H1 (cell line): ENCODE data around the gene SVOPL. TPM values are rescaled to one million over a fixed set of nuclear protein-coding genes. Genes with fewer than 3 reads are reported as not detected.

Experiments
- CTCF ChIA-PET: fragments of 300-600 bp; sonication (Branson Sonifier 250); formaldehyde crosslinking; loops from one replicate; lab custom pipeline; 2021; ENCODE audit not compliant: partially characterized antibody; lab: Charles Lee
- POLR2A ChIA-PET: fragments of 300-600 bp; sonication (Branson Sonifier 250); formaldehyde crosslinking; loops from one replicate; lab custom pipeline; 2021; ENCODE audit warnings: inconsistent platforms; ENCODE audit not compliant: partially characterized antibody; lab: Charles Lee
- DNase-seq, 2 experiments: peaks; one replicate each; pipeline versions ENCODE4 v3.0.0 to v3.0.0-alpha.2; 2010 to 2022; ENCODE audit warnings: low spot score in 2 of 2, low read depth in 1 of 2, mixed read lengths in 1 of 2
- FAIRE-seq: peaks from 2 replicates; lab custom pipeline; 2011; peaks lifted over from hg19 to GRCh38; lab: Jason Lieb, UNC
- H2AFZ ChIP-seq: 2 replicates; pipeline ENCODE4 v1.8.1; 2012; ENCODE audit warnings: low read length, inconsistent platforms
- H2AK5ac ChIP-seq: 2 replicates; pipeline ENCODE4 v1.6.1; 2013; ENCODE audit warnings: low read depth, low read length
- H2BK120ac ChIP-seq: replicated peaks from 2 replicates; pipeline ENCODE3; 2013; ENCODE audit warnings: low read depth, low read length, inconsistent platforms
- H2BK12ac ChIP-seq: 2 replicates; pipeline ENCODE4 v1.6.1; 2013; ENCODE audit warnings: low read depth, low read length
- H2BK15ac ChIP-seq: 2 replicates; pipeline ENCODE4 v1.6.1; 2013; ENCODE audit warnings: low read length
- H2BK20ac ChIP-seq: 2 replicates; pipeline ENCODE4 v1.6.1; 2013; ENCODE audit warnings: low read length
- H2BK5ac ChIP-seq: 2 replicates; pipeline ENCODE4 v1.6.1; 2013; ENCODE audit warnings: low read depth, low read length
- H3K14ac ChIP-seq: 2 replicates; pipeline ENCODE4 v1.6.1; 2013; ENCODE audit warnings: inconsistent platforms; ENCODE audit not compliant: insufficient read length
- H3K18ac ChIP-seq: 2 replicates; pipeline ENCODE4 v1.6.1; 2013; ENCODE audit warnings: low read length; ENCODE audit errors: extremely low read depth
- H3K23ac ChIP-seq: 2 replicates; pipeline ENCODE4 v1.6.1; 2013; ENCODE audit warnings: inconsistent platforms; ENCODE audit not compliant: insufficient read length
- H3K23me2 ChIP-seq: 2 replicates; pipeline ENCODE4 v1.6.1; 2013; ENCODE audit warnings: low read depth, low read length
- H3K27ac ChIP-seq: 2 replicates; pipeline ENCODE4 v1.6.1; 2011; ENCODE audit warnings: low read depth, low read length, inconsistent platforms
- H3K27me3 ChIP-seq, 4 experiments: replicated peaks in 1 of 4; 1 replicate in 1 of 4; 2 replicates in 3 of 4; pipeline versions ENCODE4 v1.6.1 to v1.8.1; 2011 to 2013; ENCODE audit warnings: low read length in 3 of 4, mild to moderate bottlenecking in 3 of 4, inconsistent platforms in 2 of 4, mixed read lengths in 2 of 4, moderate library complexity in 1 of 4; ENCODE audit not compliant: control insufficient read depth in 3 of 4, insufficient read depth in 3 of 4; ENCODE audit errors: extremely low read depth in 1 of 4
- H3K36me3 ChIP-seq, 4 experiments: 2 replicates each; pipeline versions ENCODE4 v1.6.1 to v1.8.1; 2011 to 2013; ENCODE audit warnings: mild to moderate bottlenecking in 4 of 4, low read length in 3 of 4, moderate library complexity in 2 of 4, control low read depth in 1 of 4, inconsistent platforms in 1 of 4; ENCODE audit not compliant: insufficient read depth in 4 of 4, control insufficient read depth in 2 of 4
- H3K4ac ChIP-seq: replicated peaks from 2 replicates; pipeline ENCODE3; 2013; ENCODE audit warnings: low read length, low read depth, mixed read lengths, inconsistent platforms; ENCODE audit not compliant: insufficient read length
- H3K4me1 ChIP-seq, 4 experiments: replicated peaks in 1 of 4; 1 replicate in 1 of 4; 2 replicates in 3 of 4; pipeline versions ENCODE4 v1.6.1 to v1.8.1; 2011 to 2013; ENCODE audit warnings: low read length in 3 of 4, inconsistent platforms in 2 of 4, mixed read lengths in 1 of 4; ENCODE audit not compliant: insufficient read depth in 4 of 4, control insufficient read depth in 3 of 4
- H3K4me2 ChIP-seq, 2 experiments: 2 replicates each; pipeline versions ENCODE4 v1.6.1 to v1.8.1; 2011 to 2013; ENCODE audit warnings: low read depth in 2 of 2, low read length in 2 of 2, control low read depth in 1 of 2, inconsistent platforms in 1 of 2, mild to moderate bottlenecking in 1 of 2; ENCODE audit not compliant: insufficient read depth in 1 of 2
- H3K4me3 ChIP-seq, 4 experiments: fragments of 200-600, 300-600 bp in 1 of 4; sonication (generic), shearing (Covaris generic), sonication (Bioruptor Twin) in 1 of 4; 2 replicates each; pipeline versions ENCODE4 v1.5.1 to v1.8.1; 2011 to 2016; ENCODE audit warnings: low read length in 4 of 4, low read depth in 3 of 4, control low read depth in 2 of 4, inconsistent platforms in 2 of 4, mild to moderate bottlenecking in 2 of 4, mixed read lengths in 1 of 4, moderate library complexity in 1 of 4; ENCODE audit not compliant: insufficient read depth in 2 of 4; ENCODE audit errors: extremely low read depth in 1 of 4
- H3K56ac ChIP-seq: replicated peaks from 2 replicates; pipeline ENCODE3; 2013; ENCODE audit warnings: low read depth, mild to moderate bottlenecking, mixed read lengths, low read length, inconsistent platforms; ENCODE audit not compliant: insufficient read length
- H3K79me1 ChIP-seq: 2 replicates; pipeline ENCODE4 v1.6.1; 2013; ENCODE audit warnings: low read depth, low read length, control low read depth
- H3K79me2 ChIP-seq, 2 experiments: 2 replicates each; pipeline versions ENCODE4 v1.6.1 to v1.8.1; 2012 to 2013; ENCODE audit warnings: low read length in 2 of 2, mild to moderate bottlenecking in 2 of 2, inconsistent platforms in 1 of 2; ENCODE audit not compliant: insufficient read depth in 2 of 2, control insufficient read depth in 1 of 2
- H3K9ac ChIP-seq, 4 experiments: replicated peaks in 1 of 4; 1 replicate in 1 of 4; 2 replicates in 3 of 4; pipeline versions ENCODE4 v1.6.1 to v1.8.1; 2011 to 2013; ENCODE audit warnings: low read depth in 3 of 4, low read length in 3 of 4, control low read depth in 2 of 4, mild to moderate bottlenecking in 2 of 4, moderate library complexity in 2 of 4, inconsistent platforms in 1 of 4; ENCODE audit errors: extremely low read depth in 1 of 4
- H3K9me3 ChIP-seq, 2 experiments: 2 replicates each; pipeline versions ENCODE4 v1.6.1 to v1.8.1; 2012 to 2013; ENCODE audit warnings: mild to moderate bottlenecking in 2 of 2, moderate library complexity in 2 of 2, control low read depth in 1 of 2, inconsistent platforms in 1 of 2, low read depth in 1 of 2, low read length in 1 of 2, mixed read lengths in 1 of 2; ENCODE audit not compliant: insufficient read depth in 2 of 2
- H4K20me1 ChIP-seq, 2 experiments: replicated peaks in 1 of 2; 2 replicates each; pipeline versions ENCODE3 to v1.8.1; 2011 to 2013; ENCODE audit warnings: inconsistent platforms in 2 of 2, low read length in 2 of 2, mild to moderate bottlenecking in 1 of 2; ENCODE audit not compliant: insufficient read depth in 2 of 2, control insufficient read depth in 1 of 2
- H4K5ac ChIP-seq: 2 replicates; pipeline ENCODE4 v1.6.1; 2013; ENCODE audit warnings: low read length, low read depth, mixed read lengths, inconsistent platforms; ENCODE audit not compliant: insufficient read length
- H4K8ac ChIP-seq: 2 replicates; pipeline ENCODE4 v1.8.0; 2013; ENCODE audit warnings: mild to moderate bottlenecking, moderate library complexity, low read length, inconsistent platforms; ENCODE audit not compliant: insufficient read depth; ENCODE audit errors: extremely low read depth
- H4K91ac ChIP-seq: replicated peaks from 2 replicates; pipeline ENCODE3; 2013; ENCODE audit warnings: low read length, mixed read lengths, inconsistent platforms; ENCODE audit not compliant: insufficient read length
- RXRA ChIP-seq: IDR thresholded peaks from 2 replicates; pipeline ENCODE4 v1.6.1; 2011; ENCODE audit warnings: low read depth, mild to moderate bottlenecking, low read length, moderate library complexity; ENCODE audit not compliant: insufficient read depth
- SP4 ChIP-seq: IDR thresholded peaks from 2 replicates; pipeline ENCODE4 v1.6.1; 2012; ENCODE audit warnings: low read length, inconsistent platforms
- WGBS, 2 experiments: shearing (Covaris generic) in 1 of 2; methylation state at CpG; one replicate each; pipeline versions ENCODE4 v1.1.6 to v1.1.7; 2013 to 2015; ENCODE audit warnings: low lambda C conversion rate in 2 of 2, mixed read lengths in 2 of 2, inconsistent platforms in 1 of 2, low coverage in 1 of 2, missing lambda C conversion rate in 1 of 2; ENCODE audit not compliant: insufficient replicate concordance in 2 of 2, insufficient coverage in 1 of 2, insufficient read length in 1 of 2; ENCODE audit errors: extremely low coverage in 1 of 2, missing lambda C conversion rate in 1 of 2; 5-methylcytosine and 5-hydroxymethylcytosine counted together
- polyA plus RNA-seq, 7 experiments: library from polyadenylated mRNA; depleted of rRNA in 3 of 7; stranded (reverse) in 5 of 7; unstranded in 2 of 7; fragments of >200 nt in 5 of 7; fragments of 200-250 nt in 2 of 7; gene quantifications; 1 replicate in 5 of 7; 2 replicates in 1 of 7; 4 replicates in 1 of 7; pipeline versions ENCODE4 v1.2.1 to v1.2.3, GENCODE V29; 2011 to 2013; ENCODE audit warnings: missing spikeins in 2 of 7, mixed read lengths in 2 of 7
- total RNA-seq: library from RNA; stranded (reverse); fragmentation: NEBNext Ultra II Directional; extraction: Animal tissue kit (Norgen Biotek cat#: 25700); gene quantifications from 2 replicates; pipeline ENCODE4 v1.2.1, GENCODE V29; 2021

Gene SVOPL
- total and polyA plus RNA-seq, 2 of the 8 experiments (the other 6 are each of a cell fraction or from before 2014, with no cell fraction given) = 1.1 to 1.4 TPM

DNA sequence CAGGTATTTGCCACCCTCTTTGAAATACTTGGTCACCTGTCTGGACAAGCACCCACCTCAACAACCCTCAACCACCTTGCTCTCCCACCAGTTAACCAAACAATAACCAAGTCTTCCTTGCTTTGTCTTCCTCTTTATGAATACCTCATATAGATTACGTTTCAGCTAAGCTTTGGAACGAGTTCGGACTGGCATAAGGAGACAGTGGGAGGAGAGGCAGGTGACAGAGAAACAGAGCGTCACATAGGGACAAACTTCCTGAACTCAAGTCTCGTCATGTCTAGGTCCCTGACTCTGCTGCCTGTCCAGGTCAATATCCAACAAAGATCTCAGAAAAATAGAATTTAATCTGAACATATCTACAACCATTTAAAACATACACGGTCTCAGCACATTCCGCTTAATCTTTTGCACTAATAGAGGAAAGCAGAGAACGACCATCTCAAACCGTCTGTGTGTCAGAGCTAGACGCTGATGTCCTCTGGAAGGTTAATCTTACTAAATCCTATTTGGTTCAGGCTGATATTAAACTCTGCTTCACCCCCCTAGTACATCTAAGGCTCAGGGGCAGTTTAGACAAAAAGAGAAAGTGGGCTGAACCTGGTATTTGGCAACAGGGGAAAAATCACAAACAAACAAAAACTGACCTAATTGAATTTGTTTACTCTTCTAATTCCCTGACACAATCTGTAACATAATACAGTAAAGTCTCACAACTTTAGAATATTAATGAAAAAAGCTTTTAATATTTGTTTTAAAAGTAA, 26.4 kb upstream of the SVOPL start:
- H3K18ac ChIP-seq = no peak overlapping the region
- H4K5ac ChIP-seq = no peak overlapping the region
- H2AK5ac ChIP-seq = no peak overlapping the region
- FAIRE-seq (no peak), DNase-seq (no peak)
- POLR2A ChIA-PET = no interaction called here
- no peaks in the 10 kb centered on the region for H3K9me3 ChIP-seq
- no peak overlapping the region for H3K27ac ChIP-seq
- H3K4me3 ChIP-seq = no peak overlapping the region
- no peak overlapping the region for H4K91ac ChIP-seq
- no peak overlapping the region for H3K4ac ChIP-seq
- CTCF ChIA-PET = interaction anchor here (0.7 to 1.3 kb wide), 7 partner anchors 15 to 885 kb away, joined by 3 to 4 read pairs (median 3); partner anchors contain the start of gene CREB3L2
- no peak overlapping the region for H3K9ac ChIP-seq
- H3K23me2 ChIP-seq = no peaks in the 10 kb centered on the region
- H2AFZ ChIP-seq = no peak overlapping the region
- no peak overlapping the region for H3K56ac ChIP-seq
- no peak overlapping the region for H3K4me2 ChIP-seq
- no peak overlapping the region for H2BK12ac ChIP-seq
- 90% methylated on average over 10 of the region's 10 CpGs; no CpG with 5 or more reads in 1 of the 2 experiments for WGBS, 2 experiments
- no peak overlapping the region for H4K8ac ChIP-seq
- H4K20me1 ChIP-seq = no peaks in the 10 kb centered on the region
- H3K4me1 ChIP-seq = peaks cover 0 to 3% (median under 1%) of the 10 kb centered on the region in 4 experiments; a peak in 1 of 7 replicates
- no peaks in the 10 kb centered on the region for H3K36me3 ChIP-seq
- H2BK5ac ChIP-seq = no peak overlapping the region
- H3K14ac ChIP-seq = no peak overlapping the region
- no peaks in the 10 kb centered on the region for H3K27me3 ChIP-seq
- no peaks in the 10 kb centered on the region for H3K79me1 ChIP-seq
- no peak overlapping the region for H3K23ac ChIP-seq
- H2BK20ac ChIP-seq = no peak overlapping the region
- H2BK120ac ChIP-seq = no peak overlapping the region
- H2BK15ac ChIP-seq = no peak overlapping the region
- H3K79me2 ChIP-seq = no peaks in the 10 kb centered on the region
- no peak for TF ChIP-seq SP4
- TF ChIP-seq RXRA = no peak
